Activated CD4-positive, alpha-beta T cell treated with anti-CD3 and anti-CD28 coated beads for 48 hours (primary cell): ENCODE measurements around the gene PES1.
A peak's percentile ranks its signal among the peaks of the same experiment; 100 is the strongest.
"Not testable (repeated sequence)": the region's sequence is repeated elsewhere in the genome, so short reads cannot be mapped to it uniquely, and the experiment has no call there.

Experiments
- DNase-seq: peaks from one replicate; pipeline ENCODE4 v3.0.0-alpha.2; 2020

PES1 gene

DNA sequence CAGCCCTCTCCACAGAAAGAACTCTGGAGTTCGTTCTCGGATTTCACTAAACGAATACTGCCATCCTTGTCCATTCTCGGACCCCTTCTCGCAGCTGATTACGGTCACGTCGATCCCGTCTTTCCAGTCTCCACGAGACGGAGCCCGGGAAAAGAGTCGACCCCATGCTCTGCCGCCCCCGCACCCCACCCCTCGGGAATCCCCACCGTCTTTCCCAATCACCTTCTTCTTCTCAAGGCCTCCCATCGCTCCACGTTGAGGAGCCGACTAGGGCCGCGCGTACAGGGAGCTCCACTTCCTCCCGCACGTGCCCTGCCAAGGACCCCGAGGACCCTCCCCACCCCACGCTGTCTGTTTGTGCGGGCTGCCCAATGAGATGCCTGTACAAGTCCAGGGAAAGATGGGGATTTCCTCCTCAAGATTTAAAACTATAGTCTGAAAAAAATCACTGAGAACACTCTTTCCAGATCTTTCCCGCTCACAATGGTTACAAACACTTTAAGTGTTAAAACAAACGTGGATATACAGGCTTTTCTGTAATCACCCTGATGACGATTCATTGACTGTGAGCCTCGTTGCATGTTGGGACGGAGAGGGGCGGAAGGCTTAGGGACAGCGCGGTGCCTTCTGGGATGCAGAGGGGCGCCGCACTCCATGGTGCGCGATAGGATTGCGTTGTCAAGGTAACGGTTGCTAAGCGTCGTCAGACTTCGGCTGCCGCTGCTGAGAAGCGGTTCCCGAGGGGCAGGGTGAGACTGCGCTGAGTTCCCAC lies at the start of gene PES1:
Gene PES1 (minus strand): TSS at position 323 of the 772 bp plus-strand sequence. CDS start 77 bp downstream, at position 246.
- peak; percentile 95 for DNase-seq

DNA sequence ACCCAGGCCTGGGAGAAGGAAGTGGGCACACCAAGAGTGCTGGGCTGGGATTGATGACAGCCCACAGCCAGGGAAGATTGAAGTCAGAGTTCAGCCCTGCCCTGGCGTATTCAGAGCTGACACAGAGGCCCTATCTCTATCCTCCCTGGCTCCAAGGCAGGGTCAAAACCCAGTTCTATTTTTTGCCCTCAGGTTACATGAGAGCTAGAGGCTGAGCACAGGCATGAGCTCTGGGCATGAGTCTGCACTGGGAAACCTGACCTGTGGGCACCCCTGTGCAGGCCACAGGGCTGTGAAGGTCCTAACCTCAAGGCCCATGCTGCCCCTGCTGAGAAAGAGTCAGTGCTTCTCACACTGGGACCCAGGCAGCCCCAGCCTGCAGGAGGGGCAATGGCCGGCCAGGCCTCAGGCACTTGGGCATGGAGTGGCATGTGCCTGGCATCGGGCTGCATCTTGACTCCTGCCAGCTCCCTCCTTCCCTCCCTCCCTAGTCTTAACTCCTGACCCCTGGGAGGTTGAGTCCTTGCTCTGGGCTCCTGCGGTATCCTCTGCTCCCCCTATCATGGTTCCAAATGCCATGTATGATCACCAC lies 49.2 kb upstream of the PES1 start:
- no peak for DNase-seq

- DNase-seq, result no peak
Observed at GRCh38 chr22:30640361-30640760, 48.7 kb upstream of the PES1 start.

DNA sequence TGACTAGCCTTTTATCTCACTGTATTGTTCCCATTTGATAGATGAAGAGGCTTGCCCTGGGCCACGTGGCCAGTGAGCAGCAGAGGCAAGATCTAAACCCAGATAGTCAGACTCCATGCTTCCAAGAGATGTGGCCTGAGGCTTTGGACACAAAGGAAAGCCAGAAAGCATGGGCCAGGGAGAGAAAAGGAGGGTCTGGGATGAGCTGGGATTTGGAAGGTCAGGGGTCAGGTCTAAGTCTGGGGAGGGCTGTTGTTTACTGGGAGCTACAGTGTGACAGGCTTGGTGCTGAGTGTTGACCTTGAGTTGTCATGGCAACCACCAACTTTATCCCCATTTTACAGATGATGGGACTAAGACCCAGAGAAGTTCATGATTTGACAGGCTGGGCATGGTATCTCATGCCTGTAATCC lies 46.0 kb upstream of the PES1 start:
- no peak for DNase-seq

GRCh38 chr22:30636226-30637077 lies 44.7 kb upstream of the PES1 start:
- peak; percentile 28 for DNase-seq

- peak; percentile 96 for DNase-seq
Observed at GRCh38 chr22:30635273-30636225, 43.8 kb upstream of the PES1 start, which contains the start of gene SLC35E4. SLC35E4 (plus strand) TSS chr22:30635781; CDS start chr22:30636451, 670 bp downstream.

DNA sequence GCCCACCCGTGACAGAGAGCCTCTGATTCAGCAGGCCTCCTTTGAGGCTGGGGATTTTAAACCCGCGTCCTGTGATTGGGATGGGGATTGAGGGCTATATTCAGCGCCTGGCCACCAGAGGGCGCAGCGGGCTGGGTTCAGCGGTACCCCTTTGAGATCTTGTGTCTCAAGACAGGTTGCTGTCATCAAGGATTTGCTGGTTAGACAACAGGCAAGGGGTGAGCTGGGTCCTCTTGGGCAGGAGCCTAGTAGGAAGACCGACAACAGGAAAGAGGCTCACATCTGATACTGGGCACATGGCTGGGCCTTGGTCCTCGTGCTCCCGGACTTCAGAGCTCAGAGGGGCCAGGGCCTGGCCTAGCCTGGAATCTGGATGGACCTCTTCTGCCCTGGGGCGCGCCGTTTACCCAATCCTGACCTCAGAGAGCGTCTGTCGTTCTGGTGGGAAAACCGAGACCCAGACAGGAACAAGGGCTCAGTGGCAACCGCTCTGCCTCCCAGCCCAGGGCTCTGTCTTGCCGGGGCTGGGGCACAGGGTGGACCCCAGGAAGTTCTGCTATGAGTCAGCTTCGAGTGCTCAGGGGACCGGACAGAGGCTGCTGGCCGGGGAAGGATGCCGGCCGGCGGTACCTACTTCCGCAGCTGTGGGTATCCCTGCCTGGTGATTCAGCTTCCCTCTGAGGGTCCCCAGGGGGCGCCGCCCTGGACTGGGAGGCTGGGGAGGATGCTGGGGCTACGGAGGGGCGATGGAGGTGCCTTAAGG lies 42.9 kb upstream of the PES1 start:
- peak; percentile 95 for DNase-seq

DNA sequence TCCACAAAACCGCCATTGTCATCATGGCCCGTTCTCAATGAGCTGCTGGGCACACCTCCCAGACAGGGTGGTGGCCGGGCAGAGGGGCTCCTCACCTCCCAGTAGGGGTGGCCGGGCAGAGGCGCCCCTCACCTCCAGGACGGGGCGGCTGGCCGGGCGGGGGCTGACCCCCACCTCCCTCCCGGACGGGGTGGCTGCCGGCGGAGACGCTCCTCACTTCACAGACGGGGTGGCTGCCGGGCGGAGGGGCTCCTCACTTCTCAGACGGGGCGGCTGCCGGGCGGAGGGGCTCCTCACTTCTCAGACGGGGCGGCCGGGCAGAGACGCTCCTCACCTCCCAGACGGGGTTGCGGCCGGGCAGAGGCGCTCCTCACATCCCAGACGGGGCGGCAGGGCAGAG lies 39.8 kb upstream of the PES1 start:
- not testable (repeated sequence) for DNase-seq

- no peak for DNase-seq
Observed at GRCh38 chr22:30628491-30628890, 36.8 kb upstream of the PES1 start.

DNA sequence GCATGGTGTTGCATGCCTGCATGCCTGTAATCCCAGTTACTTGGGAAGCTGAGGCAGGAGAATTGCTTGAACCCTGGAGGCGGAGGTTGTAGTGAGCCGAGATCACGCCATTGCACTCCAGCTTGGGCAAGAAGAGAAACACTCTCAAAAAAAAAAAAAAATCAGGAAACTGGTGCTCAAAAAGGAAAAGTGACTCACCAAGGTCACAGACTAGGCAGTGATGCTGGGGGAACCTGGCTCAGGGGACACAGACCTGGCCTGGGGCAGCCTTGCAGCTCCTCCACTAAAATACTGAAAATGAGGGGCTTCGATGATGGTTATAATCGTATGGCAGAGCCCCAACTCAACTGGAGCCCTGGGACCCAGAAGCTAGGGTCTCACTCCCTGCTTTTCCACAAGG lies 35.8 kb upstream of the PES1 start:
- DNase-seq, result no peak

- no peak for DNase-seq
Observed at GRCh38 chr22:30626413-30626812, 34.7 kb upstream of the PES1 start.

DNA sequence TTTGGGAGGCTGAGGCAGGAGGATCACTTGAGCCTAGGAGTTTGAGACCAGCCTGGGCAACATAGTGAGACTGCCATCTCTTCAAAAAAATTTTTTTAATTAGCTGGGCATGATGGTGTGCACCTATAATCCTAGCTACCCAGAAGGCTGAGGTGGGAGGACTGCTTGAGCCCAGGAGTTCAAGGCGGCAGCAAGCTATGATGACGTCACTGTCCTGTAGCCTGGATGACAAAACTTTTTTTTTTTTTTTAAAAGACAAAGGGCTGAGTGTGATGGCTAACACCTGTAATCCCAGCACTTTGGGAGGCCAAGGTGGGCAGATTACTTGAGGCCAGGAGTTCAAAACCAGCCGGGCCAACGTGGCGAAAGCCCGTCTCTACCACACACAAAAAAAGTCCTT lies 28.2 kb upstream of the PES1 start:
- DNase-seq, result not testable (repeated sequence)

- no peak for DNase-seq
Observed at GRCh38 chr22:30617819-30618218, 26.1 kb upstream of the PES1 start.

DNA sequence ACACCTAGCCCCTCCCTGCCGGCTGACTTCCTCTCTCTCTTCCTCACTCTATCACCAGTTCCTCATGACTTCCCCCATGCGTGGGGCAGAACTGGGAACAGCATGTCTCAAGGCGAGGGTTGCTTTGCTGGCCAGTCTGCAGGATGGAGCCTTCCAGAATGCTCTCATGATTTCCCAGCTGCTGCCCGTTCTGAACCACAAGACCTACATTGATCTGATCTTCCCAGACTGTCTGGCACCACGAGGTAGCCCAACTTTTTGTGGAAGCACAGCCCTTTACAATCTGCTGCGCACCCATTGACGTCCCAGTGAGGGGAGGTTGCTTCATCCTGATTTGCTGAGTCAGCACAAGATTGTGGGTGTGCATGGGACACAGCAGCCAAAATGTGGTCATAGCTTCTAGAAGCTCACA lies 23.8 kb upstream of the PES1 start:
- DNase-seq, result no peak

DNA sequence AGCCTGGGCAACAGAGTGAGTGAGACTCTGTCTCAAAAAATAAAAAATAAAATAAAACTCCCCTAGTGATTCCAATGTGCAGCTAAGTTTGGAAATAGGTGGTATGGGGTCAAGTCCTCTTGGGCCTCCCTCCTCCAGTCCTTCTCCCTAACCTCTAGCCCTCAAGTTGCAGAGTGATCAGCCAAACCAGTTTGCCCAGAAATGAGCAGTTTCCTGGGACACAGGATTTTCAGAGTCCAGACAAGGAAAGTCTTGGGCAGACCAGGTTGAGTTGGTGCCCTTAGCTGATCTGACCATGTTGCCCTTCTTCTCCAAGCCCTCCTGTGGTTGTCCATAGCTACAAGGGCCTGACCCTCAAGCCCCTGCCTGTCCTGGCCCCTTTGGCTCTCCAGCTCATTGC lies 23.2 kb upstream of the PES1 start:
- DNase-seq, result no peak

- no peak for DNase-seq
Observed at GRCh38 chr22:30614268-30614667, 22.6 kb upstream of the PES1 start.

GRCh38 chr22:30612789-30613188 lies 21.1 kb upstream of the PES1 start:
- DNase-seq, result no peak

GRCh38 chr22:30611197-30611596 lies 19.5 kb upstream of the PES1 start:
- DNase-seq, result no peak

DNA sequence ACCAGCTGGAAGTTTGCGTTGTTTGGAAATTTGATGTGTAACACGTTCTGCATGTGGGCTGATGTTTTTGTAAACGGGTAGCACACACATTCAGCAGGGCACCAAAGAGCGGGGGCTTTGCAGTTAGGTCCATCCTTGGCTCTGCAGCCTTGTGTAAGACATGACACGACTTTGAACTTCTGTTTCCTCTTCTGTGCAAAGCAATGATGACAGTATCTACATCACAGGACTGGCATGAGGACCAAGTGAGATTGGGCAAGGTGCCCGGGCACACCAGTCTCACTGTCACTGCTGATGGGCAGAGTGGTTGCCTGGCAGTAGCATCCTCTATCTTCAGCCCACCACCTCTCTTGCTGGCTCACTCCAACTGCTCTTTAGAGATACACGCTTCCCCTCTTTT lies 18.6 kb upstream of the PES1 start:
- DNase-seq, result no peak

- peak; percentile 52 for DNase-seq
Observed at GRCh38 chr22:30609260-30610185, 17.8 kb upstream of the PES1 start.
